HG02840 (cell line): ENCODE data around the gene TRIP12.
"Not testable (repeated sequence)": the region's sequence is repeated elsewhere in the genome, so short reads cannot be mapped to it uniquely, and the experiment has no call there.

Experiments used
- ATAC-seq: cut with Tn5 transposase; IDR thresholded peaks from one replicate; pipeline ENCODE4 v1.9.1; 2021; ENCODE audit warnings: mild to moderate bottlenecking, moderate library complexity, moderate number of reproducible peaks; ENCODE audit not compliant: unreplicated experiment, low FRiP score

The TRIP12 gene

DNA sequence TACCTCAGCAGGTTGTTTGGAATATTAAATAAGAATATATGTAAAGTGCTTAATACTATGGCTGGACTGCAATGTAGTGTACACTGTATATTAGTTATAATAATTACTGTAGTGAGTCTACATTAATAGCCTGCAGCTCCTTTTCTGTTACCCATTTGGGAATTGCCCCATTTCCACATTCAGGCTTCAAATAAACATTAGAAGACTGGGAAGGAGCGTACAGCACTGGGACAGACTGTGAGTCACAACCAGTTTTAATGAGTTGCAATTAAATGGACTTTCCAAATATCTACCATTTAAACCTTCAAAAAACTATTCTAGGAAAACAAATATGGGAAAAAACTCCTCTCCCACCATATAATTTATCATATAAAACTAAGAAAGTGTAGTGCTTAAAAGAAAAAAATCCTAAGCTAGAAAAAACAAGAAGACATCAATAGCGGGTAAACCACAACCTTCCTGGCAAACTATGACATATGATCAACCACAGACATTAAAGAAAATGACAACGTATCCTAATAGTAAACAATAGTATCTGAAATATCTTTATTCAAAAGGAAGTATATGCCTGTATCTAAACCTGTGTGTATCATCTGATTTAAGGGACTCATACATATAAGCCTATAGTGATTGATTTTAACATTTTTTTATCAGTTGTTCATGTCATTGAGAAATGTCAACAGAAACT is 86.1 kb downstream of the TRIP12 start:
- no peak for ATAC-seq

DNA sequence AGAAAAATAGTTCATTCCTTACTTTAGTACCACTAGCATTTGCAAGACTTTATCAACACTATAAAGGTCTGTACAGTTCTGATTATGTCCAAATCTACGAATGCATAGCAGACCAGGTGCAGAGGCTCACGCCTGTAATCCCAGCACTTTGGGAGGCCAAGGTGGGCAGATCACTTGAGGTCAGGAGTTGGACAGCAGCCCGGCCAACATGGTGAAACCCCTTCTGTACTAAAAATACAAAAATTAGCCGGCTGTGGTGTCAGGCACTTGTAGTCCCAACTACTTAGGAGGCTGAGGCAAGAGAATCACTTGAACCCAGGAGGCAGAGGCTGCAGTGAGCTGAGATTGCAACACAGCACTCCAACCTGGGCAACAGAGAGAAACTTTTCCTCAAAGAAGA is 87.4 kb downstream of the TRIP12 start:
- not testable (repeated sequence) for ATAC-seq

DNA sequence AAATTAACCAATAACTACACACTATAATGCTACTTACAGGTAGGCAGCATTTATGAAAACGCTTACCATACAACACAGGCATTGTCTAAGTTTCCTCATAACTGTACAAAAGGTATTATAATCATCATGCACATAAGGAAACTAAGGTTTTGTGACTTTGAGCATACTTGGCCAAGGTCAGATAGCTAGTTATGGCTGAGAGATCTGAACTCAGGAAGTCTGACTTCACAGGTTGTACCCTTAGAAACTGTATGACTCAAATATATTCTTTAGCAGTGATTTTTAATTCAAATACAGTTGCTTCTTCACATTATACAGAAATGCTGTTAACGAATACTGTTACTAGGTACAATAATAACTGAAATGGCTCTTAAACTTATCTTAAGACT is 89.3 kb downstream of the TRIP12 start:
- ATAC-seq: no peak

DNA sequence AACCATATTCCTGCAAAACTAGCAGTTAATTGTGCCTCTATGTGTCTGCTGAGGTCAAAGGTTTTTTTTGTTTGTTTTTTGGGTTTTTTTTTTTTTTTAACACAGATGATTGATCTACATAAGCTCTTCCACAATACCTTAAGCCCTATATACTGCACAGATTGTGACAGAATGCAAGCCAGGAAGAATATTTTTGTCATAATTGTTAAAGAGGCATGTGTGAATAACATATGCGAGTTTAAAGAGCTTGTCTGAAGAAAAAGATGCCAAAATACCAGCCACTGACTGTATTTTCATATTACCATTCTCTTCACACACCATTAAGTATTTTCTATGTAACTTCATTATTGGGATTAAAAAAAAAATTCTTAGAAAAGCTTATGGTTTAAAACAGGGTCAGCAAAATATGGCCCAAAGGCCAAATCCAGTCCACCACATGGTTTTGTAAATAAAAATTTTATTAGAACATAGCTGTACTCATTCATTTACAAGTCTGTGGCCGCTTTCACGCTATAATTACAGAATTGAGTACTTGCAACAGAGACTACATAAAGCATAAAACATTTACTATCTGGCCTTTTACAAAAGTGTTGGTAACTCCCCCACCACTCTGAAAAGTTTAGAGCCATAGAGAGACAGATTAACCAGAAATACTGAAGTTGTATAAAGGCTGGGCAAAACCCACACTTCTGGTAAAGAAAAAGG is 89.9 kb downstream of the TRIP12 start:
- ATAC-seq: no peak

DNA sequence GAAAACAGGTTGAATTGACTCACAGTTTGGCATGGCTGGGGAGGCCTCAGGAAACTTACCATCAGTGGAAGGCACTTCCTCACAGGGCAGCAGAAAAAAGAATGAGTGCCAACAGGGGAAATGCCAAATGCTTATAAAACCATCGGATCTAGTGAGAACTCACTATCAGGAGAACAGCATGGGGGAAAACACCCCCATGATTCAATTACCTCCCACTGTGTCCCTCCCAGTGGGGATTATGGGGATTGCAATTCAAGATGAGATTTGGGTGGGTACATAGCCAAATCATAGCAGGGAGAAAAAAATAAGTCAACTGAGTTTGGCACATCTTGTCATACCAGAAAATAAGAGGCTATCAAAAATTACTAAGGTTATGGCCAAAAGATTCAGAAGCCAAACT is 96.3 kb downstream of the TRIP12 start:
- ATAC-seq: no peak

DNA sequence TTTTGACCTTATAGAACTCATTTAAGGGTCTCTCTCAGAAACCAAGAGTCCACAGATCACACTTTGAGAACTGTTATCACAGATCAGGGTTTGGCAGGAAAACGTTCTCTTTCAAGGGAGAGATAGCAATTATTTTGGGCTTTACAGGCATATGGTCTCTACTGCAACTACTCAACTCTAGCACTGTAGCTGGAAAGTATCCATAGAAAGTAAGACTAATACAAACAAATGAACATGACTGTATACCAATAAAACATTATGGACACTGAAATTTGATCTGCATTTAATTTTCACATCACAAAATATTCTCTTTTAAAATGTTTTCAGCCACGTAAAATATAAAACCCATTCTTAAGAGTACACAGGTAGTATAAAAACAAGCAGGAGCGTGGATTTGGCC is 100.5 kb downstream of the TRIP12 start:
- ATAC-seq: no peak

DNA sequence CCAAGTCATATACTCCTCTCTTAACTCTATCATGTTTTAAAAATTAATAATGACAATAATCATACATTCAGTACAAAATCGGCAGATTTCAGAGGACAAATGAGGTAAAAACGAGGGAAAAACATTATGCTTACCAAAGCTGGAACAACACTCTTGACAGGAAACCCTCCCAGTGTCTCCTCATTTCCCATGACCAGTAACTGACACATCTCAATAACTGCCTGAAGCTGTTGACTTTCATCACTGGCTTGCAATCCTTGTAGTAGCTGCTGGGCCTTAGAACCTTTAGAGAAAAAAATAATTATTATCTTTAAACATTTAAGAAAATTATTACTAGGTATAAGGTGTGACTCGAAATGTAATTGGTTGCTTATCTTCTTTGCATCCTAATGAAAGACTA is 103.6 kb downstream of the TRIP12 start:
- ATAC-seq: no peak

DNA sequence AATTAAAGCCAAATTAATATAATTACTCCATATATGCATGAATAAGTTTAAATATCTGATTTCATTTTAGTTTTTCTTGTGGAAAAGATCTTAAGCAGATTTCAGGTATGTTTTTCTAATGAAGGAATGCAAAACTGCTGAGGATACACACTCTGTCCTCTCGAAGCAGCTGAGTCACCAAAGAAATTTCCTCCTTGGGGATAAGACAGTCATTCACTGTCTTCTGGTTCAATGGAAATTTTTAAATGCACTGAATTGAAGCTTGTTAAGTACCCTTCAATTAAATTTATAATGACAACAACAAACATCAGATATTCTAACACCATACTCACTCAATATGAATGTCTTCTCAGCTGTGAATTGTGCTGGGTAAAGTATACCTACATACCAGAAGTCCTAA is 106.0 kb downstream of the TRIP12 start:
- no peak for ATAC-seq

DNA sequence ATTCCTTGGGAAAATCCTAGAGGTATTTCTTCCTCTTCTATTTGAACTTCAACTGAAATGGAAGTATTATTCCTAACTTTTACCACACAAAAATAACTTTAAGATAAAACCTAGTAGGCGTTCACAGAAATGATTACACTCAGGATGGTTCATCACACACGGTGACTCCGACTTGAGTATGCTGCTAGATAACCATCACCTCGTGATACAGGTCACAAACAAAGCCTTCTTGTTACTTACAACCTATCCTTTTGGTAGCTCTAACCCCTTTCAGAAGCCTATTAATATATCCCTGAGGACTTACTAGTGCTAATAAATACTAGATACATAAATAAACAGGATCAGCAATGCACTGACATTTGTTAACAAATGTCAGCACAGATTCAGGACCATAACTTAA is 106.5 kb downstream of the TRIP12 start:
- no peak for ATAC-seq

DNA sequence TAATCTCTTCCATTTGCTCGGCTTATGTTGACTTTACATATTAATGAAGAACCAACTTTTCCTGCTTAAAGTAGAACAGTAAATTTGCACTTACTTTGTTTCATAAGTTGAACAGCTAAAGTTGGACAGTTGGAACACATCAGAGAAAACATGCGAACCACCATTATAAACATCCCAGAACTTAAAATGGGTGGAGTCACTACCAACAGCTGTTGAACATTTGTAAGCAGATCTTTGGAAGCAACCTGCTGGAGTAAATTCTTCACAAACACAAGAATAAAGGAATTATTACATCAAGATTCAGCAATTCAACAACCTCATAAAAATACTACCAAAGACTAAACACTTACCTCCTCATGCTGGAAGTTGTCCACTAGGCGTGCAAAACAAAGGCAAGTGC is 111.0 kb downstream of the TRIP12 start:
- ATAC-seq: no peak

DNA sequence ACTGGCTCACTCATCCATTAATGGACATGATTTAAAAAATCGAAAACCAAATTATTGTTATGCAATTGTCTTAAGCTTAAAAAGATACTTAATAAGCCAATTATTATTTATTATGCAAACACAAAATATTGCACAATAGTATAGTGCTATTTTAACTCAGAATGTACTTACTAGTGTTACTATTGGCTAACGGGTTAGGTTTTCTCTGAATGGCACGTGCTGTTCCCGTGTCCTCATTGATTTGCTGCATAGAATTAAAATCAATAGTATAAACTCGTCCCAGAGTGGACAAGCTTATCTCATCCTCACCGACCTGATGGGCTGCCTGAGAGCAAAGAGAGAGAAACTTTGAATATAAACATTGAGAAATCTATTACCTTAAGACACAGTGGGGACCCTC is 116.2 kb downstream of the TRIP12 start:
- ATAC-seq: no peak

DNA sequence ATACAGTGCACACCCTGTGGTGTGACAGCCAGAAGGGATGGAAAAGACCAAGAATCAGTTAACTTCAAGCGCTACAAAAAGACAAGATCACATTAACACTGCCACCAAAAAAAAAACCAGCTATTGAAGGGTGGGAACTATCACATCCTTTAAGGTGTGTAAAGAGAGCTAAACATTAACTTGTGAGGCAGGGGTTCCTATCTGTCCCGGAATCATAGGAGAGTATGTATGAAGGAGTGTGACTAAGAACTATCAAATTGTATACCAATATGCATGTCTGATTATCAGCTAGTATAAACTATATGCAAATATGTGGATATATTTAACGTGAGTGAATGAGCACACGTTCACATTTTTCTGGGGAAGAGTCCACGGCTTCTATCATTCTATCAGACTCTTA is 119.0 kb downstream of the TRIP12 start:
- ATAC-seq: no peak

DNA sequence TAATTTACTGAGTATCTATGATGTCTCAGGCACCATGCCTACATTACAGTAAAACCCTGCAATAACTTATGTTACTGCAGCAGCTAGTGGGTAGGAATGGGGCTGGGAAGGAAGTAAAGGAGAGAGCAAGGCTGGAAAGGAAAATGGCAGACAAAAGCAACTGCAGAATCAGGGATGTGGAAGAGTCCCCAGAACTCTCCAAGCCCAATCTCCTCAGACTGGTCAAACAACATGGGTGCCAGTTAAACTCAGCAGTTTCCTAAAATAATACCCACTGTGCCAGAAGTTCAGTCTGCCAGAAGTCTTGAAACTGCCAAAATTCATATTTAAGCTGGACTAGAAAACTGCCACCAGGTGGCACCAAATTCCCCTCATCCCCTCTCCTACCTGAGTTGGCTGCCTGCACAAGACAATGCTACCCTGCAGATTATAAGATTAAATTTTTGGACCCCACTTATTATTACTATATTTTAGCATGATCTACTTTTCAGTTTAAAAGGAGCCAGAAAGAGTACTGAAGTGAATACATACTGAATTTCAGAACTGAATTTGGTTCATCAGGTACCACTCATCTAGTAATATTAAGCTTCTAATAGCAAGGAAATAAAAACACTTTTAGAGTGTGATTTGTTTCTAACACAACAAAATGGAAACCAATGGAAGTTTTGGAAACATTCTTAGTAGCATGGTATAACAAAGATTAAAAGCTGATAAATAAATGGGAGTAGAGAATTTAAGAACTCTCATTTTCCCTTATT is 120.6 kb downstream of the TRIP12 start:
- no peak for ATAC-seq

DNA sequence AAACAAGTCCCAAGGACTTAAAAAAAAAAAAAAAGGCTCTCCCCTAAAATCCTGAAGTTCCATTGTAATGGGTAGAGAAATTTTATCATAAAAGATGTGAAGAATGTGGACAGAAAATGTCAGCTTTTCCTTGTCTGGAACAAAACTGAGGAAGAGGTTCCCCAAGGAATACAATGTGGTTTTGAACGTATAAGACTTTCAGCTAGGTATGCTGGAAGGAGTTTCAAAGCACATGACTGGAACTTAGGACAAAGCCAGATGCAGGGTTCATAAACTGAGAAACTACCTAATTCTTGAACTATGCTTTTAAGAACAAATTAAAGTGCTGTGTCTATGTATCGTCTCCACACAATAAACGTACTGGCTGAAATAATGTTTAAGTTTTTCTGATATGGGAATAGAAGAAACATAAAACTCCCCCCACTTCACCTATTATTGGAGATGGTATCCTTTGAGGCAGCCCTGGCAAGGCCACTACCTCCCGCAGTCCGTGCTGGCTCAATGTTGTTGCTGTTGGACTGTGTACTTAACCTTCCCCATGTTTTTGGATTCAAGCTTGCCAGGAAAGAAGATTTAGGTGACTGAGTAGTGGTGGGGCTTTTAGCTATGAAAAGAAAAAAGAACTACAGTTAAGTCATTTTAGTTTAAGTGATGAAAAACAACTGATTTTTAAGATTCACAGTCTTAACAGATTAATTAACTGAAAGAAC is 123.2 kb downstream of the TRIP12 start:
- no peak for ATAC-seq

DNA sequence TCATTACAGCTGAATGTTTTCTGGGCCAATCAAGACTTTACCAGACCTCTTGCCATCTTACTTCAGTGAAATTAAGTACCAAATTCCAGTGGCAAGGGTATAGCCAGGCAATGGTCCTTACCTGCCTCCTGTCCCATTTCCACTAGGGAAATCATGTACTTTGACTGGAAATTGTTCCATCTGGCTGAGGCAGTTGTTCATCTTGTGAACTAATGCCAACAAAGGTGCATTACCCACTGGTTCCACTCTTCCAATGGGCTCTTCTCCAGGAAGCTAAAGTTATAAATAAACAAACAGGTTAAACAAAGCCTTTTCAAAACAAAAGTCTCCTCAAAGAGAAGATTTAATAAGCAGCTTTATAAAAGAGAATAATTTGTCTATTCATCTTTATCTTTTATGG is 126.8 kb downstream of the TRIP12 start:
- no peak for ATAC-seq

DNA sequence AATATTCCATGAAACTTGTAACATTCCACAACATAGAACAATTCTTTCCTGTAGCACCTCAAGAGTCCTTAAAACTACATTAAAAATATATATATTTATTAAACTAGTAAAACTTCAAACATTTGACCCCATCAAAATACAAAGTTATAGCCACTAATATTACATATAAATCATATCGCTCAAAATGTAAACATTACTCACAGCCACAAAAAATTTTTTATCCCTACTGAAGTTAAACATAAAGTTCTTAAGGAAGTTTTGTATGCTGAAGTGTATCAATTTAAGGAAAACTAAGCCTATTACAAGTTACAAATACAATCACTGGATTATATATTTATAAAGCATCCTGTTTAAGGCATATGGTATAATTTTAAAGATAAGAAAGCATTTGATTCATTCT is 127.2 kb downstream of the TRIP12 start:
- ATAC-seq: no peak

DNA sequence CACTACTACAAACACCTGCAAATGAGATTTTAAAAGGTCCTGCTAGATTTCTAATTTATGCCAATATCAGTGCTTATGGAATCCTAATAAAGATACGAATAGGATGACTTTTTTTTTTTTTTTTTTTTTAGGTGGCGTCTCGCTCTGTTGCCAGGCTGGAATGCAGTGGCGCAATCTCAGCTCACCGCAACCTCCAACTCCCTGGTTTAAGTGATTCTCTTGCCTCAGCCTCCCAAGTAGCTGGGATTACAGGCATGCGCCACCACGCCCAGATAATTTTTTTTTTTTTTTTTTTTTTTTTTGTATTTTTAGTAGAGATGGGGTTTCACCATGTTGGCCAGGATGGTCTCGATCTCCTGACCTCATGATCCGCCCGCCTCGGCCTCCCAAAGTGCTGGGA is 135.5 kb downstream of the TRIP12 start:
- not testable (repeated sequence) for ATAC-seq

DNA sequence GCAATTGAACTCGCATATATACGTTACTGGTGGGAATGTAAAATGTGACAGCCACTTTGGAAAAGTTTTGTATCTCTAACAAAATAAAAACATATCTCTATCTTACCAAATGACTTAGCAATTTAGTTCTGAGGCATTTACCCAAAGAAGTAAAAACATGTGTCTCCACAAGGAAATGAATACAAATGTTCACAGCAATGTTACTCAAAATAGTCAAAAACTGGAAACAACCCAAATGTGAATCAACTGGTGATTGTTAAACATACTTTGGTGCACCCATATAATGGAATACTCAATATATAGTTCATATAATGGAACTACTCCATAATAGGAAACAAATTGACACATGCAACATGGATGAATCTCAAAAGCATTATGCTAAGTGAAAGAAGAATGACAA is 137.0 kb downstream of the TRIP12 start:
- ATAC-seq: no peak

DNA sequence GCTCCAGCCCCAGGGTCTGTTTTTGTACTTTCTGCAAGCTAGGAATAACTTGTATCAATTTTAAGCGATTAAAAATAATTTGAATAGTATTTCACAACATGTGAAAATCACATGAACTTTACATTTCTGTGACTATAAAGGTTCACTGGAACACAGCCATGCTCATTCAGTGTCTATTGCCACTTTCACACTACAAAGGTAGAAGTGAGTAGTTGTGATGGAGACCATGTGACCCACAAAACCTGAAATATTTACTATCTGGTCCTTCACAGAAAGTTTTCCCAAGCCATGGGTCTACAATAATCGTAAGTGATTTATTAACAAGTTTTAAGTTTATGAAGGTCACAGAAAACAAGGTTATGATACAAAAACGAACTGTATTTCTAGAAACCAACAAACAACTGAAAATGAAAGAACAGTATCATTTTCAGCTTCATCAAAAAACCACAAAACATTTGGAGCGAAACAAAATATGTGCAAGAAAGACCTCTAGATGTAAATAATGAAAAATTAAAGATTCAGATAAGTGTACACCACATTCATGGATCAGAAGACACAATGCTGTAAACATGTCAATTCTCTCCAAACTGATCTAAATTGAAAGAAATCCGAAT is 138.6 kb downstream of the TRIP12 start:
- no peak for ATAC-seq

DNA sequence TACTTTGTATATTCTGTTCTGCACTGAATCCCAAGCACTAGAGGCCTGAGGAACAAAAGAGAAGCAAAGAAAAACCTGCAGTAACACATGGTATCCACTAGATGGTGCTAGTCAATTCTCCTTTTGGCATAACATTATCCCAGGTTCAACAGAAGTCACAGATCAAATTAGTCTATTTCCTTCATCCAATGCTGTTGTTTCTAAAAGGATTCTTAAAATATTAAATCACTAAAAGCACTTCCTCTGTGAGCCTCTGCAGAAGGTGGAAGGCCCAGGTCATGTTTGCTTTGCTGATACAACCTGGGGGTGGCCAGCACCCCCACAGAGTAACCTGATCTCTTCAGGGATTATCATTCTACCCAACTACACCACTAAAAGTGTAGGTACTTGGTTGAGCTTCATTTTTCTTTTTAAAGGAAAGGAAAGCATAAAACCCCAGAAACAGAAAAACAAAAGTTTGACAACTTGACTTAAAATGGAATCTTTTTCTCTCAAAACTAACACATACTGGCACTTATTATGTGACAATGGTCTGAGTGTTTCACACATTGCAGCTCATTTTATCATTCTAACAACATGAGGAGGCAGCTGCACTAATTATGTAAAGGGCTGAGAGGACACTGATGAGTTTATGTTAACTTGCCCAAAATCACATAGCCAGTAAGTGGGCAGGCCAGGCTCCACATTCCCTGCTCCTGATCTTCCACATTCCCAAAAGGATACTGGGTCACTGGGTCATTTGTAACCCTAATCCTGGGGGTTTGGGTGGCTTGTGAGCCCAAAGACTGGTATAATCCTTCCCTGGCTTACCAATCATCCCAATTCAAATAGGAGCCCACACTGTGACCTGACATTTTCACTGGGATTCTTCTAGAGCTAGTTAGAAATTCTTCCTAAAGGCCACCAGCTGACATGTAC is 140.7 kb downstream of the TRIP12 start:
- no peak for ATAC-seq
